ENCODE data around the gene IL1RAPL1. TPM values are rescaled to one million over a fixed set of nuclear protein-coding genes. Genes with fewer than 3 reads are reported as not detected.

IL1RAPL1 gene
- total and polyA plus RNA-seq, 9 of the 15 experiments (the other 6 are each of a cell fraction or from before 2014, with no cell fraction given) = 0.04 to 0.07 (median 0.04) TPM; not detected in 6

- in situ Hi-C loops (cut with MboI) (no loop called here), intact Hi-C loops (cut with micrococcal nuclease) (no loop called here)
- Histone ChIP-seq H3K4me3 (no peak overlapping the region), H3K36me3 (ENCODE audit: control insufficient read depth, insufficient read depth, low read length) (no peaks in the 10 kb centered on the region), H3K27me3 (ENCODE audit: control insufficient read depth in 2 of 2, insufficient read depth in 2 of 2, low read length in 2 of 2) (no peaks in the 10 kb centered on the region), H2AFZ (ENCODE audit: low read depth, low read length) (no peak overlapping the region), H3K9me3 (replicated peaks; ENCODE audit: control insufficient read depth, insufficient read depth, low read depth, low read length) (no peaks in the 10 kb centered on the region), H3K4me1 (replicated peaks in 1 of 2; ENCODE audit: control insufficient read depth in 2 of 2, insufficient read depth in 2 of 2, low read length in 2 of 2) (no peaks in the 10 kb centered on the region), H3K79me2 (ENCODE audit: control insufficient read depth, insufficient read depth, low read length) (no peaks in the 10 kb centered on the region), H4K20me1 (replicated peaks; ENCODE audit: control insufficient read depth, insufficient read depth, low read length) (no peaks in the 10 kb centered on the region), H3K27ac (ENCODE audit: extremely low read depth, low read depth, low read length) (no peak overlapping the region), H3K9ac (ENCODE audit: insufficient read depth in 1 of 2, low read depth in 2 of 2, low read length in 2 of 2) (no peak overlapping the region), H3K9me1 (ENCODE audit: control insufficient read depth, insufficient read depth, low read length) (no peaks in the 10 kb centered on the region), H3K4me2 (ENCODE audit: insufficient read depth, low read length) (no peak overlapping the region)
- FAIRE-seq (no peak), ATAC-seq (no peak), DNase-seq (ENCODE audit: extremely low read depth in 1 of 4, low spot score in 3 of 4) (no peak)
- BruUV-seq (replicated peaks) = no TSS peak
- TF ChIP-seq NEUROD1 (IDR thresholded peaks at IDR 0.05; ENCODE audit: borderline replicate concordance, low read depth, low read length, partially characterized antibody) = no peak
- no peak for TF ChIP-seq PHF21A (IDR thresholded peaks at IDR 0.05; ENCODE audit: borderline replicate concordance, low read depth)
- TF ChIP-seq TFE3 (CRISPR knock-in tag; IDR thresholded peaks at IDR 0.05) = no peak
- no peak for TF ChIP-seq TBL1XR1 (IDR thresholded peaks at IDR 0.05; ENCODE audit: low read length in 2 of 2)
- no peak for TF ChIP-seq ATF3 (IDR thresholded peaks at IDR 0.05)
- no peak for TF ChIP-seq ATF3 (CRISPR knock-in tag; conservative IDR thresholded peaks at IDR 0.05)
- TF ChIP-seq JUNB (CRISPR knock-in tag; conservative IDR thresholded peaks at IDR 0.05) = no peak
- no peak for TF ChIP-seq CEBPZ (IDR thresholded peaks at IDR 0.05; ENCODE audit: borderline replicate concordance, low read depth, low read length)
- TF ChIP-seq ZNF23 (CRISPR knock-in tag; IDR thresholded peaks at IDR 0.05) = no peak
- no peak for TF ChIP-seq ZNF76 (CRISPR knock-in tag; IDR thresholded peaks at IDR 0.05; ENCODE audit: borderline replicate concordance)
- no peak for TF ChIP-seq SMAD4 (CRISPR knock-in tag; conservative IDR thresholded peaks at IDR 0.05)
- no peak for TF ChIP-seq DPF2 (IDR thresholded peaks at IDR 0.05)
- POLR2A ChIA-PET = no interaction called here
- CTCF ChIA-PET (ENCODE audit: low intra/inter-chr PET ratio) = no interaction called here
These were observed 40.9 kb downstream of the IL1RAPL1 start for GRCh38 chrX:28628120-28628519.

All from K562 (cell line).